ENCODE results near the gene SPRR1B. TPM values are rescaled to one million over a fixed set of nuclear protein-coding genes. Genes with fewer than 3 reads are reported as not detected.
"Not testable (repeated sequence)": the region's sequence is repeated elsewhere in the genome, so short reads cannot be mapped to it uniquely, and the experiment has no call there.

Gene SPRR1B, protein sequence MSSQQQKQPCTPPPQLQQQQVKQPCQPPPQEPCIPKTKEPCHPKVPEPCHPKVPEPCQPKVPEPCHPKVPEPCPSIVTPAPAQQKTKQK
- not detected for total RNA-seq

DNA sequence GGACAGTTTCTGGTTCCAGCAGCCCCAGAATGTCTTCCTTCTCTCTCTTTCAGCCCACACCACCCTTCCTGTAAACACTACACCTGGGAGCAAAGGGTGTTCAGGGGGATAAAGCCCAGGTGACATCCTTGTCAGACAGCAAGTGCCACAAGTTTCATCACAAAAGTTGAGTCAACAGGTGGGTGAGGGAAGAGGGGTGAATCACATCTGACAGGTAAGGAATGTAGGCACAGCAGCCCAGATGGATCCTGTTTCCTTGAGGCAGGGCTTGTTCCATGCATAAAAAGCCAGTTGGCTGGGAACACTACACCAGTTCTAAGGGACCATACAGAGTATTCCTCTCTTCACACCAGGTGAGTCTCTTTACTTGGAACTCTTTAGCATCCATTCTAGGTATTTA, at the start of gene SPRR1B:
SPRR1B (plus strand) TSS at position 309 of the 400 bp plus-strand sequence. CDS start 1,143 bp downstream, outside the sequence.
- Mint-ChIP-seq H3K27ac (no peak within 1 kb of the TSS), H3K36me3 (no peaks in the 10 kb centered on the region), H3K9me3 (peaks cover 4% of the 10 kb centered on the region in 2 donors)
- ATAC-seq, result no peak
- DNase-seq (ENCODE audit: low spot score in 2 of 2), result no peak

DNA sequence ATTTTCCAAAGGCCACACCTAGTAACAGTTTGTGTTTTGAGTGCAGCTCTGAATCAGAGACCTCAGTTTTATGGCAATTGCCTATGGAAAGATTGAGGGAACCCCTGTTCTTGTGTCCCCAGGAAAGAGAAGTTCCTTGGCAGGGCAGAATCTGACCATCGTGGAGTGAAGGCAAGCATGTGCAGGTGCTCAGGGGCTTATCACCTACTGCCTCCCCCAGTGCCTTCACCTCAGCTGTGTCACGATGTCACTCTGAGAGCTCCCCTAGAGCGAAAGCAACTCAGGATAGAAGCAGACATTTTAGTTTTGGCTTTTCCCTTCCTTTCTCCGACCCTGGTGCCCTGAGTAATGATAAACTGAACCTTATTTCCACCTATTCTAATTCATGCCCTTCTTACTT, 48.9 kb upstream of the SPRR1B start:
- no peak overlapping the region for H3K27ac Mint-ChIP-seq
- H3K36me3 Mint-ChIP-seq, result no peaks in the 10 kb centered on the region
- no peak for ATAC-seq
- no peak for DNase-seq (ENCODE audit: low spot score in 2 of 2)
- H3K9me3 Mint-ChIP-seq, result no peaks in the 10 kb centered on the region

DNA sequence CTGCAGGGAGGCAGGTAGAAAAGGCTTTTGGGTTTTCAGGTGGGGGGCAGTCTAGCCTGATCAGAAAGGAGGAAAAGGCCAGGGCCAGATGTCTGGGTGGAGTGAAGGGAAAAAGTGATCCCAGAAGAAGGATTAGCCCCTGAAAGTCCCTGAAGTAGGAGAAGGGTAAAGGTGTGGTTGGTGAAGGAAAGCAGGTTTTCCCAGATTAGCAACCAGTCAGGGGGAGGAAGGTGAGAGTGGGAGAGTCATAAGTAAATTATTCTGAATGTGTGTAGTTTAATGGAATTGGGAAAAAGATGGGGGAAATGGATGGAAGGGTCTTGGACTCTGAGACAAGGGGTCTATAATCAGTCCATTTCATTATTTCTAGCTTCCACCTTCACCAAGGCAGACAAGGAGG, 47.8 kb upstream of the SPRR1B start:
- ATAC-seq (no peak), DNase-seq (ENCODE audit: low spot score in 2 of 2) (no peak)
- H3K36me3 Mint-ChIP-seq, result no peaks in the 10 kb centered on the region
- H3K27ac Mint-ChIP-seq, result no peak overlapping the region
- H3K9me3 Mint-ChIP-seq, result no peaks in the 10 kb centered on the region

DNA sequence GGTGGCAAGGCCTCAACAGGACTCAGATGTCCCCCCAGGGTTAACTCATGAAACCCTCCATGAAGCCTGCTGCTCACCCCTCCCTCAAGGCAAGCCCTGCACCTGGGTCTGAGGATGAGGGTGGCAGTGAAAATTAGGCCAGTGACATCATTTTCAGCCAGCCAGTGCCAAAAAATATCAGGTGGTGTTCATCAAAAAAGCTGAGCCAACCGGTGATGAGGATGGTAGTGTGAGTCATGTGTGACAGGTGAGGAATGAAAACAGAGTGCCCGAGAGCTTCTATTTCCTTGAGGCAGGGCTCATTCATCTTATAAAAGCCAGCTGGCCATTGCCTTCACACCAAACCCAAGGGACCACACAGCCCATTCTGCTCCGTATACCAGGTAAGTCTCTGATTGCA, 47.3 kb upstream of the SPRR1B start, which contains the start of gene SPRR1A:
SPRR1A (plus strand) TSS at position 339 of the 400 bp plus-strand sequence. CDS start 1,150 bp downstream, outside the sequence.
- ATAC-seq (no peak), DNase-seq (ENCODE audit: low spot score in 2 of 2) (no peak)
- Mint-ChIP-seq H3K36me3 (no peaks in the 10 kb centered on the region), H3K9me3 (no peaks in the 10 kb centered on the region), H3K27ac (no peak within 1 kb of the TSS)

DNA sequence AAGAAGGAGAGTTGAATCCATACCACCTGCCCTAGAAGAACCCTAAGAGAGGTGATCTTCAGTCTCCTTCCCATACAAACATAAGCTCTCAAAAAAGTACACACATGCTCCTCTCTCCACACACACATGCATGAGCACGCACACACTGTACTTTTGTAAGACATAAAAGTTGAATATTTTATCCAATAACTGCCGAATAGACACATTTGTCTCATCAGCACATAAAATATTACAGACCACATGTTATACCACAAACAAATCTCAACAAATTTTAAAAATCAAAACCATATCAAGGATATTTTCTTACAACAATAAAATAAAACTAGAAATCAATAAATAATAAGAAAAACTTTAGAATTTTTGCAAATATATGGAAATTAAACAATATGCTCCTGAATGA, 44.4 kb upstream of the SPRR1B start:
- H3K9me3 Mint-ChIP-seq, result no peaks in the 10 kb centered on the region
- H3K36me3 Mint-ChIP-seq, result no peaks in the 10 kb centered on the region
- H3K27ac Mint-ChIP-seq, result no peak overlapping the region
- DNase-seq (ENCODE audit: low spot score in 2 of 2) (no peak), ATAC-seq (no peak)

DNA sequence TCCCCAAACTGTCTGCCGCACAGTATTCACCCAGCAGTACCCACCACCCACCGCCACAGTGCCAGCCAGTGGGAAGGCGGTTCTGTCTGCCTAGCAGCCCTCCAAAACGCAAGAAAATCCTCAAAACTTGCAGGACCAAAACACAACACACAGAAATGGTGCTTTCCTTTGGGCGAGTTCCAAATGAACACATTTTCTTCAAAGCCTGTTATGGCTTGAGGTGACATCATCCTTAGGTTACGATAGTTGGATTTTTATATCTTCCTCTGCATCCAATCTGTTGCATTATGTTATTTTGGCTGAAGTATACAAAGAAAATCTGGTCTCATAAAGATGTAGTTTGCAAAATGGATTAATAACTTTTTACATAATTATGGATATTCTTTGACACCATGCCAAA, 37.8 kb upstream of the SPRR1B start:
- DNase-seq (ENCODE audit: low spot score in 2 of 2) (no peak), ATAC-seq (no peak)
- Mint-ChIP-seq H3K9me3 (no peaks in the 10 kb centered on the region), H3K27ac (no peak overlapping the region), H3K36me3 (no peaks in the 10 kb centered on the region)

DNA sequence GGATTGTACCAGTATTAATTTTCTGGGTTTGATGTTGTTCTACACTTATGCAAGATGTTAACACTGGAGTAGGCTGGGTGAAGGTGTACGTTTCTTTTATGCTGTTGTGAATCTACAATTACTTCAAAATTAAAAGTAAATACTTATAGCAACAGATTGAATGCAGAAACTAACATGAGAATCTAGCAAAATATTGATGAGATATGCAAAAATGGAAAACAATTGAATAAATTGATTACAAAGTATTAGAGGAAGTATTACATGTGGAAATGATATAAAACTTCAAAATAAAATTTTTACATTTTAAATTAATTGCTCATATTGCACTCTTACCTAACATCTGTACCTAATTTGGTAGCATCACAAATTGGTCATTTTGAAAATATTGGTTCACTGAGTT, 35.2 kb upstream of the SPRR1B start:
- ATAC-seq (no peak), DNase-seq (ENCODE audit: low spot score in 2 of 2) (no peak)
- Mint-ChIP-seq H3K27ac (no peak overlapping the region), H3K36me3 (no peaks in the 10 kb centered on the region), H3K9me3 (no peaks in the 10 kb centered on the region)

DNA sequence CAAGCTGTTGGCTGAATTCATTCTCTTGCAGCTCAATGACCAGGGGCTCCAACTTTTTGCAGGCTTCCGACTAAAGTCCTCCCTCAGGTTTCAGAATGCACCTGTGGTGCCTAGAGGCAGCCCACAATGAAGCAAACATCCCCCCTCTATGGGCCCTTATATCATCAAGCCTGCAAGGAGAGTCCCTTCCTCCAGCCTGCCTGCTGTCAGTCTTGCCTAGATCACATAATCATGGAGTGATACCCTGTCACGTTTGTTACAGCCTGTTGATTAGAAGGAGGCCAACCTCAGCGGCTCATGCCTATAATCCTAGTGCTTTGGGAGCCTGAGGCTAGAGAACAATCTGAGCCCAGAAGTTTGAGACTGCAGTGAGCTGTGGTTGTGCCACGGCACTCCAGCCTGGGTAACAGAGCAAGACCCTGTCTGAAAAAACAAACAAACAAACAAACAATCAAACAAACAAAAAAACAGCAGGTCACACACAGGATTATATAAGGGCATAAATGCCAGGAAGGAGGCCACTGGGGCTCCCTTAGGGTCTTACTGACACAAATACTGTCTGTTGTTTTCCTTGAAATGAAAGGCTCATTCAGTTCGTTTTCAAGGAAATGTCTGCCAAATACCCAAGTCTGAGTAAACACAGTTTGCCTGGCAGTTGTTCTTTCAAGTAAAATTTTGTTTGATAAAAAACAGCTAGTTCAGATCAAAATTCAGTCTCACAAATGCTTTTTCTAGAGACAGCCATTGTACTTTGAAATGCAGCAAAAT, 34.2 kb upstream of the SPRR1B start:
- H3K36me3 Mint-ChIP-seq, result no peaks in the 10 kb centered on the region
- H3K27ac Mint-ChIP-seq, result no peak overlapping the region
- H3K9me3 Mint-ChIP-seq, result no peaks in the 10 kb centered on the region
- DNase-seq (ENCODE audit: low spot score in 2 of 2) (no peak), ATAC-seq (no peak)

DNA sequence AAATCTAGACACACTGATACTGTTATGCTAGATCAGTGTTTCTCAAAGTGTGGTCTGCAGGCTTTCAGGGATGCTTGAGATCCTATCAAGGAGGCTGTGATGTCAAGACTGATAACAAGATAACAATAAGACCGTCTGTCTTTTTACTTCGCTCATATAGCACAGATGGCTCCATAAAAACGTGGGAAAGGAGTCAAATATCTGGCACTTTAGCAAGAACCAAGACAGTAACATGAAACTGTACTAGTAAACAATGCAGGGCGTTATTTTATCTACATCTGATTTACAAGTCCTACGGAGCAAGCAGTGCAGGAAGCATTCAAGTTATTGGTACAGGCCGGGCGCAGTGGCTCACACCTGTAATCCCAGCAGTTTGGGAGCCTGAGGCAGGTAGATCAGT, 33.1 kb upstream of the SPRR1B start:
- peaks cover 0 to 3% of the 10 kb centered on the region in 2 donors for H3K9me3 Mint-ChIP-seq
- no peaks in the 10 kb centered on the region for H3K36me3 Mint-ChIP-seq

DNA sequence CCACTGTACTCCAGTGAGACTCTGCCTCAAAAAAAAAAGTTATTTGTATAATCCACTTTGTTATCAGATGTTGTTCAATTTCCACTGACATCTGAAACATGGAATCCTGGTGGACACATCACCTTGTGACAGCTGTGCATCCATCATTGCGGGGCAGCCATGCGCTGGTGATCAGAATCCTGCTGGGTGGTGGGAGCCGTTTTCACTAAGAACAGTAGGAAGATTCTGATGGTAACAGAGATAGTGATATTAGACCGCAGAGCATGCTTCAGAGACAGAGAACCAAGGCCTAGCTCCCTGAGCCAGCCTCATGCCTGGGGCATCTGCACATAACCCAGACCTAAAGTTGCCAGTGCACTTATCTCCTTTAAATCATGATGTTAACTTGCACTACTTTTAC, 32.5 kb upstream of the SPRR1B start:
- H3K9me3 Mint-ChIP-seq, result peaks cover 0 to 3% of the 10 kb centered on the region in 2 donors
- no peak for ATAC-seq

More for the DNA sequence above, 33.1 kb upstream of the SPRR1B start:
- H3K27ac Mint-ChIP-seq, result no peak overlapping the region
- DNase-seq (ENCODE audit: low spot score in 2 of 2), result no peak
- no peak for ATAC-seq

DNA sequence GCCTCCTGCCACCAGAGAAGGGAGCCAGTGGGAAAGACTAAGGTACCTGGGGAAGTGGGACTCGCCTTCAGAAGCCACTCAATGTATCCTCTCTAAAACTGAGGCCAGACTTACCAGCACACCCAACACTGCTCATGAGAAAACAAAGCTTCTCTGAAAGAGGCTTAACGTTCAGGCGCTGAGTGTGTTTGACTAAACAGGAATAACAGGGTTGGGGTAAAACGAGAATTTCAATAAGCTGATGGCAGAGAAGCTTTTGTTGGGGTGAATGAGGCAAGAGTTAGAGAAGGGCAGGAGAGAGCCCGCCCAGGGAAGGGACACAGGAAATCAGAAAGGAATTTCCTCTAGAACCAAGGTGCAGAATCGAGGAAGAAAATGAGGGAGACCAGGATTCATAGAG, 31.2 kb upstream of the SPRR1B start:
- no peak for DNase-seq (ENCODE audit: low spot score in 2 of 2)
- no peak for ATAC-seq
- no peak overlapping the region for H3K27ac Mint-ChIP-seq
- H3K36me3 Mint-ChIP-seq, result no peaks in the 10 kb centered on the region
- peaks cover 0 to 3% of the 10 kb centered on the region in 2 donors for H3K9me3 Mint-ChIP-seq

More for the DNA sequence above, 32.5 kb upstream of the SPRR1B start:
- Mint-ChIP-seq H3K27ac (no peak overlapping the region), H3K36me3 (no peaks in the 10 kb centered on the region)
- no peak for DNase-seq (ENCODE audit: low spot score in 2 of 2)

DNA sequence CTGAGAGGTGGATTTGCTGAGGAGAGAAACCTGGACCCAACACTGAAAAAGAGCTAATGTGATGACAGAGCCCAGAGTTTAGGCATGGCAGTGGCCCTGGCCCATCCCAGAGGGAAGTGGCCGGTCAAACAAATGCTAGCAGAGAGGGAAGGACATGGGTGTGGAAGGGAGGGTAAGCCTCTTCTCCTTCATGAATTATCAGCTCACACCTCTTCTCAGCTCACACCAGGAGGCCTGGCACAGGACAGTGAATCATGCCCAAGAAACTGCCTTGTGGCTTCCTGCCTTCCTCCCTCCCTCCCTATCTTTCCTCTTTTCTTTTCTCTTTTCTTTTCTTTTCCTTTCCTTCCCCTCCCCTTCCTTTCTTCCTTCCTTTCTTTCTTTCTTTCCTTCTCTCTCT, 30.7 kb upstream of the SPRR1B start:
- no peak for DNase-seq (ENCODE audit: low spot score in 2 of 2)
- Mint-ChIP-seq H3K9me3 (peaks cover 0 to 3% of the 10 kb centered on the region in 2 donors), H3K27ac (no peak overlapping the region), H3K36me3 (no peaks in the 10 kb centered on the region)
- ATAC-seq, result no peak

DNA sequence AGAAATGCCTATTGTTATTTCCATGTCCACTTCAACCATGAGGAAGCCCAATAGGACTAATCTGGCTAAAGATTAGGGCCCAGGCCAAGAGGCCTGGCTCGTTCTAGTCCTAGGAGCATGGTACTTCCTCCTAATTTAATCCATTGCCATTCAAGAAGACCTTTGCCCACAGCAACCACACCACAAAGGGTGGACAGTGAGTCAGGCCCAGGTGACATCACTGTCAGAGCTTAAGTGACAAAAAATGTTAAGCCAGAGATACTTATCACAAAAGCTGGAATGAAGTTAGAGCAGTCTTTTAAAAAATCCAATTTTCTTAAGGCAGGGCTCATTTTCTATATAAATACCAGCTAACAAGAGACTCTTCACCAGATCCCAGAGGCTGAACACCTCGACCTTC, 29.6 kb upstream of the SPRR1B start, which contains the start of gene SPRR3:
SPRR3 (plus strand) TSS at position 368 of the 400 bp plus-strand sequence. CDS start 1,272 bp downstream, outside the sequence.
- H3K27ac Mint-ChIP-seq, result no peak within 1 kb of the TSS
- no peaks in the 10 kb centered on the region for H3K36me3 Mint-ChIP-seq
- ATAC-seq, result no peak
- DNase-seq (ENCODE audit: low spot score in 2 of 2), result no peak
- peaks cover 0 to 3% of the 10 kb centered on the region in 2 donors for H3K9me3 Mint-ChIP-seq

DNA sequence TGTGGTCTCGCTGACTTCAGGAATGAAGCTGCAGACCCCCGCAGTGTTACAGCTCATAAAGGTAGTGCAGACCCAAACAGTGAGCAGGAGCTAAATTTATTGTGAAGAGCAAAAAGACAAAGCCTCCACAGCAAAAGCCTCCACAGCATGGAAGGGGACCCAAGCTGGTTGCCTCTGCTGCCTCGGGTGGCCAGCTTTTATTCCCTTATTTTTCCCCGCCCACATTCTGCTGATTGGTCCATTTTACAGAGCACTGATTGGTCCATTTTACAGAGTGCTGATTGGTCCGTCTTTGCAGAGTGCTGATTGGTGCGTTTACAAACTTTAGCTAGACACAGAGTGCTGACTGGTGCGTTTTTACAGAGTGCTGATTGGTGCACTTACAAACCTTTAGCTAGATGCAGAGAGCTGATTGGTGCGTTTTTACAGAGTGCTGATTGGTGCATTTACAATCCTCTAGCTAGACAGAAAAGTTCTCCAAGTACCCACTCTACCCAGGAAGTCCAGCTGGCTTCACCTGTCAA, 19.7 kb upstream of the SPRR1B start:
- H3K36me3 Mint-ChIP-seq; ATAC-seq; H3K9me3 Mint-ChIP-seq; DNase-seq (ENCODE audit: low spot score in 2 of 2); H3K27ac Mint-ChIP-seq: not testable (repeated sequence)

DNA sequence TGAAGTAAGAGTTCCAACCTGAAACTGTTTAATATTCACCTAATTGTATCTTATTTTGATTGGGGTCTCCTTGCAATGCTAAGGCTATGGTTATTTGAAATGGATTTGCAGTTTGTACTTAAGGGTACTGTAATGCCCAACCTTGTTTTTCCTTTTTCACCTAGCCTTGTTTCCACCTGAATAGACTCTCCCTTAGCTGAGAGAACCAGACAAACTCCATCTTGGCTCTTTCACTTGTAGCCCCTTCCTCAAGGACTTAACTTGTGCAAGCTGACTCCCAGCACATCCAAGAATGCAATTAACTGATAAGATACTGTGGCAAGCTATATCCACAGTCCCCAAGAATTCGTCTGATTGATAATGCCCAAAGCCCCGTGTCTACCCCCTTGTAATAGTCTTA, 9.2 kb upstream of the SPRR1B start:
- not testable (repeated sequence) for DNase-seq (ENCODE audit: low spot score in 2 of 2); H3K36me3 Mint-ChIP-seq; H3K9me3 Mint-ChIP-seq; H3K27ac Mint-ChIP-seq; ATAC-seq

DNA sequence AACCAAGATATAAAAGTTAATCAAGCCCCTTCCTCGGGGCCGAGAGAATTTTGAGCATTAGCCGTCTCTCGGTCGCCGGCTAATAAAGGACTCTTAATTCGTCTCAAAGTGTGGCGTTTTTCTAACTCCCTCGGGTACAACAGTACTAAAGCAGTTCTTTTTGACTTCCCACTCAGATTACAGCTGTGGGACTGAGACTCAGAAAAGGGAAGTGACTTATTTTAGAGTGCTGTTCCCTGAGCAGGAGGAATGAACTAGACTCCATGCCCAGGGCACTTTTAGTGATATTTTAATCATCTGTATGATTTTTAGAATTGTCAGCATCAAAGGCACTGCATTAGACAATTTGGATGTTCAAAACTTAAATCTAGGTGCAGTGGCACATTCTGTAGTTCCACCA, 8.7 kb upstream of the SPRR1B start:
- not testable (repeated sequence) for ATAC-seq; H3K9me3 Mint-ChIP-seq; H3K36me3 Mint-ChIP-seq; H3K27ac Mint-ChIP-seq; DNase-seq (ENCODE audit: low spot score in 2 of 2)

DNA sequence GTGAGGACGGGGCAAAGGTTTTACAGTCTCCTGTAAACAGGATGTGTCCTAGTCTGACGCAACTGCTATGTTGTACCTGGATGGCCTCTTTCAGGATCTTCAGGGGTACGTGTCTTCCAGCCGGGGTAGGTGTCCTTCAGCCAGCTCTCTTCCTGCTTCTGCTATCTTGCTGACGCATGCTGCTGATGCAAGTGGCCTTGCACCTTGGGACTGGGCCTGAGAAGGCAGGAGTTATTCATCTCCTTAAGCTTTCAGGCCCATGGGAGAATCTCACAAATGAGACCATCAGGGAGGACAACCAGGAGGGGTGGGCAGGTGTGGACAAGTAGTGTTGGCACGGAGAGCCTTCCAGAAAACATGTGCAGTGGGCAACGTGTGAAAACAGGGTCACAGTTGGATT, 7.9 kb upstream of the SPRR1B start:
- Mint-ChIP-seq H3K27ac (no peak overlapping the region), H3K36me3 (peaks cover 0 to 4% of the 10 kb centered on the region in 2 donors), H3K9me3 (no peaks in the 10 kb centered on the region)
- no peak for DNase-seq (ENCODE audit: low spot score in 2 of 2)
- no peak for ATAC-seq

DNA sequence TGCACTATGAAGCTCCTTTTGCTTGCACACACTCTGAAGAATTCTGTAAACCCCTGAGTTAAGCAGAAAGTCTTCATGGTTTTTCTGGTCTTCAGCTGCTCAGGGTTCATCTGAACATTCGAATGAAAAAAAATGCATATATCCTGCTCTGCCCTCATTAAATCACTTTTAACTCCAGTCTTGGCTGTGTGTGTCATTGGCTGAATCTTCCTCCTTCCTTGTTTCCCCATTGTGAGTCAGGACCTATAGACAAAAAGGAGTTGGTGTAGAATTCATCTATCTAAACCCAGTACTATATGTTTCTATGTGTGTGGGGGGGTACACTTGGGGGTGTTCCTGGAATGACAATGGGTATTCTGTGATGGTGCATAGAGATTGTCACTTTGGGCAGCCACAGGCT, 6.6 kb upstream of the SPRR1B start:
- H3K36me3 Mint-ChIP-seq, result no peaks in the 10 kb centered on the region
- H3K9me3 Mint-ChIP-seq, result peaks cover 4% of the 10 kb centered on the region in 2 donors
- no peak for ATAC-seq
- no peak for DNase-seq (ENCODE audit: low spot score in 2 of 2)
- no peak overlapping the region for H3K27ac Mint-ChIP-seq

Data from activated naive CD4-positive, alpha-beta T cell treated with anti-CD3 and anti-CD28 coated beads, Interleukin-2, amount 50 U/mL, for 72 hours (primary cell).